Breast epithelium (tissue), 4 donors: ENCODE results near the gene KAT7. TPM values are rescaled to one million over a fixed set of nuclear protein-coding genes. Genes with fewer than 3 reads are reported as not detected.
A peak's percentile ranks its signal among the peaks of the same experiment; 100 is the strongest.

Experiments
- DNase-seq, 2 donors: peaks; one replicate each; pipeline ENCODE4 v3.0.0-alpha.2; 2019; ENCODE audit warnings: low spot score in 2 of 2
- H3K27ac ChIP-seq, 2 donors: fragments of 200-600 bp; sonication (generic) in 1 of 2; one replicate each; pipeline ENCODE4 v1.5.1; 2016 to 2019; ENCODE audit warnings: mild to moderate bottlenecking in 1 of 2
- H3K27me3 ChIP-seq, 2 donors: fragments of 200-600 bp; sonication (generic) in 1 of 2; one replicate each; pipeline versions ENCODE4 v1.5.1 to v1.6.0; 2017 to 2019; ENCODE audit warnings: control low read depth in 1 of 2, mild to moderate bottlenecking in 1 of 2
- H3K36me3 ChIP-seq: fragments of 200-600 bp; one replicate; pipeline ENCODE4 v1.5.1; 2019
- H3K4me1 ChIP-seq, 2 donors: fragments of 200-600 bp; sonication (generic); one replicate each; pipeline ENCODE4 v1.5.1; 2016 to 2019; ENCODE audit warnings: control low read depth in 1 of 2
- H3K4me3 ChIP-seq, 3 donors: fragments of 200-600 bp; sonication (generic); 1 replicate in 2 of 3; 2 replicates in 1 of 3; pipeline ENCODE4 v1.5.1; 2016 to 2019; ENCODE audit warnings: mild to moderate bottlenecking in 3 of 3, moderate library complexity in 2 of 3
- H3K9me3 ChIP-seq, 2 donors: fragments of 200-600 bp; sonication (generic) in 1 of 2; one replicate each; pipeline ENCODE4 v1.5.1; 2016 to 2019; ENCODE audit warnings: control low read depth in 1 of 2
- CTCF ChIP-seq, 3 donors: fragments of 450-650 bp; IDR thresholded peaks; one replicate each; pipeline ENCODE4 v1.5.1; 2016 to 2017; ENCODE audit warnings: antibody characterized with exemption in 3 of 3, mild to moderate bottlenecking in 3 of 3, moderate library complexity in 3 of 3
- POLR2A ChIP-seq: fragments of 450-650 bp; IDR thresholded peaks from one replicate; pipeline ENCODE4 v1.6.1; 2016; ENCODE audit warnings: antibody characterized with exemption, mild to moderate bottlenecking, moderate library complexity
- POLR2AphosphoS5 ChIP-seq, 3 donors: sonication (generic); formaldehyde crosslinking; IDR thresholded peaks; one replicate each; pipeline ENCODE4 v1.6.1; 2017; ENCODE audit warnings: antibody characterized with exemption in 3 of 3
- intact Hi-C: fragments of 100-400 bp; cut with DNase I; formaldehyde crosslinking; loops from one replicate; pipeline ENCODE4 v1.15.1; 2023; ENCODE audit warnings: low total_unique reads
- total RNA-seq, 3 donors: library from RNA; depleted of rRNA; stranded (reverse); fragments of >200 nt; gene quantifications; one replicate each; pipeline ENCODE4 v1.1.0, GENCODE V29; 2016

KAT7 gene
- total RNA-seq, 3 donors from 2014 or later = 37.6 to 57.4 (median 47.2) TPM

GRCh38 chr17:49814781-49815529 lies 26.5 kb downstream of the KAT7 start:
- DNase-seq = no peak
- Histone ChIP-seq H3K27me3 (no peaks in the 10 kb centered on the region), H3K36me3 (no peaks in the 10 kb centered on the region), H3K4me3 (no peak overlapping the region), H3K4me1 (peaks cover 3 to 15% of the 10 kb centered on the region in 2 donors), H3K9me3 (no peaks in the 10 kb centered on the region), H3K27ac (peak overlapping the region; percentile 71 to 76)
- TF ChIP-seq POLR2A (no peak), CTCF (IDR thresholded peaks at IDR 0.05) (no peak), POLR2AphosphoS5 (IDR thresholded peaks at IDR 0.05) (no peak)
- intact Hi-C loops = no loop called here

- no peak for TF ChIP-seq POLR2A
- TF ChIP-seq CTCF (IDR thresholded peaks at IDR 0.05) = no peak
- no peak for TF ChIP-seq POLR2AphosphoS5 (IDR thresholded peaks at IDR 0.05)
- H3K4me3 ChIP-seq = no peak overlapping the region
- intact Hi-C loops = no loop called here
- H3K4me1 ChIP-seq = peaks cover 3 to 15% of the 10 kb centered on the region in 2 donors
- DNase-seq = no peak
- H3K27me3 ChIP-seq = no peaks in the 10 kb centered on the region
- peak overlapping the region; percentile 71 to 76 for H3K27ac ChIP-seq
- no peaks in the 10 kb centered on the region for H3K36me3 ChIP-seq
- H3K9me3 ChIP-seq = no peaks in the 10 kb centered on the region
Measured at GRCh38 chr17:49815761-49816281, 27.3 kb downstream of the KAT7 start.

- Histone ChIP-seq H3K4me1 (peaks cover 3 to 15% of the 10 kb centered on the region in 2 donors), H3K4me3 (no peak overlapping the region), H3K36me3 (no peaks in the 10 kb centered on the region), H3K27ac (peak overlapping the region; percentile 19 to 34), H3K9me3 (no peaks in the 10 kb centered on the region), H3K27me3 (no peaks in the 10 kb centered on the region)
- no peak for DNase-seq
- intact Hi-C loops = no loop called here
- no peak for TF ChIP-seq POLR2A
- TF ChIP-seq CTCF (IDR thresholded peaks at IDR 0.05) = no peak
- TF ChIP-seq POLR2AphosphoS5 (IDR thresholded peaks at IDR 0.05) = no peak
Measured at GRCh38 chr17:49817993-49818392, 29.5 kb downstream of the KAT7 start.

- H3K4me3 ChIP-seq = no peak overlapping the region
- no peak for DNase-seq
- no peak overlapping the region for H3K27ac ChIP-seq
- no peaks in the 10 kb centered on the region for H3K36me3 ChIP-seq
- no peaks in the 10 kb centered on the region for H3K9me3 ChIP-seq
- H3K27me3 ChIP-seq = no peaks in the 10 kb centered on the region
- no peak for TF ChIP-seq POLR2AphosphoS5 (IDR thresholded peaks at IDR 0.05)
- TF ChIP-seq CTCF (IDR thresholded peaks at IDR 0.05) = no peak
- TF ChIP-seq POLR2A = no peak
- intact Hi-C loops = no loop called here
- peaks cover 3 to 15% of the 10 kb centered on the region in 2 donors for H3K4me1 ChIP-seq
Measured at GRCh38 chr17:49819138-49819537, 30.7 kb downstream of the KAT7 start.

GRCh38 chr17:49819651-49820050 lies 31.2 kb downstream of the KAT7 start:
- H3K9me3 ChIP-seq = no peaks in the 10 kb centered on the region
- intact Hi-C loops = no loop called here
- no peak overlapping the region for H3K27ac ChIP-seq
- H3K4me1 ChIP-seq = peaks cover 3 to 15% of the 10 kb centered on the region in 2 donors
- TF ChIP-seq POLR2A = no peak
- no peak for TF ChIP-seq POLR2AphosphoS5 (IDR thresholded peaks at IDR 0.05)
- H3K36me3 ChIP-seq = no peaks in the 10 kb centered on the region
- no peak for DNase-seq
- H3K4me3 ChIP-seq = no peak overlapping the region
- no peaks in the 10 kb centered on the region for H3K27me3 ChIP-seq
